Loucy (cell line): ENCODE data around the gene C4orf36.

Experiments used
- CTCF ChIP-seq: fragments of 200-600 bp; sonication (generic); conservative IDR thresholded peaks from 2 replicates; pipeline ENCODE4 v1.5.1; 2014; ENCODE audit warnings: mild to moderate bottlenecking, antibody characterized with exemption, low read length
- EZH2phosphoT487 ChIP-seq: fragments of 200-600 bp; IDR thresholded peaks from 2 replicates; pipeline ENCODE4 v1.6.1; 2018; ENCODE audit warnings: antibody characterized with exemption, mild to moderate bottlenecking, moderate library complexity, borderline replicate concordance

- TF ChIP-seq CTCF: no peak
- TF ChIP-seq EZH2phosphoT487: no peak
These were observed 44.7 kb downstream of the C4orf36 start for GRCh38 chr4:86847571-86847970.
